Kasumi-1 (cell line): ENCODE results near the gene CHD5.
A peak's percentile ranks its signal among the peaks of the same experiment; 100 is the strongest.

Experiments
- DNase-seq, 2 experiments: peaks; one replicate each; lab custom pipeline; 2025; lab: John Stamatoyannopoulos, UW

The CHD5 gene

GRCh38 chr1:6113116-6113515, 67.0 kb downstream of the CHD5 start:
- DNase-seq, result no peak

- DNase-seq, result no peak
These were observed 67.5 kb downstream of the CHD5 start for GRCh38 chr1:6112690-6113005.

GRCh38 chr1:6111991-6112689, 68.0 kb downstream of the CHD5 start:
- DNase-seq, result no peak

GRCh38 chr1:6111571-6111970, 68.5 kb downstream of the CHD5 start:
- DNase-seq, result no peak

- no peak for DNase-seq
These were observed 69.8 kb downstream of the CHD5 start for GRCh38 chr1:6110326-6110725.

GRCh38 chr1:6109688-6110087, 70.4 kb downstream of the CHD5 start:
- DNase-seq, result no peak

GRCh38 chr1:6108937-6109614, 71.0 kb downstream of the CHD5 start:
- peak; percentile 51 to 62 for DNase-seq

GRCh38 chr1:6108476-6108875, 71.6 kb downstream of the CHD5 start:
- no peak for DNase-seq

GRCh38 chr1:6107409-6108356, 72.4 kb downstream of the CHD5 start:
- DNase-seq, result no peak

- DNase-seq, result no peak
These were observed 73.1 kb downstream of the CHD5 start for GRCh38 chr1:6106977-6107376.

- no peak for DNase-seq
These were observed 73.8 kb downstream of the CHD5 start for GRCh38 chr1:6106321-6106731.

GRCh38 chr1:6105763-6106162, 74.4 kb downstream of the CHD5 start:
- DNase-seq, result no peak

- no peak for DNase-seq
These were observed 74.9 kb downstream of the CHD5 start for GRCh38 chr1:6105218-6105679.

GRCh38 chr1:6104631-6105030, 75.5 kb downstream of the CHD5 start:
- no peak for DNase-seq

GRCh38 chr1:6103854-6104530, 76.1 kb downstream of the CHD5 start:
- DNase-seq, result no peak

- DNase-seq, result no peak
These were observed 76.8 kb downstream of the CHD5 start for GRCh38 chr1:6103111-6103853.

- DNase-seq, result no peak
These were observed 77.6 kb downstream of the CHD5 start for GRCh38 chr1:6102532-6102845.

- no peak for DNase-seq
These were observed 78.1 kb downstream of the CHD5 start for GRCh38 chr1:6101826-6102531.

GRCh38 chr1:6100861-6101783, 79.0 kb downstream of the CHD5 start:
- DNase-seq, result no peak
